Esophagus muscularis mucosa (tissue), 4 donors: ENCODE results near the gene RANBP6. TPM values are rescaled to one million over a fixed set of nuclear protein-coding genes. Genes with fewer than 3 reads are reported as not detected.

ENCODE experiments used
- DNase-seq: peaks from one replicate; pipeline ENCODE4 v3.0.0-alpha.2; 2017; ENCODE audit errors: extremely low spot score
- H3K27ac ChIP-seq, 4 donors: fragments of 200-600 bp; sonication (generic); replicated peaks in 1 of 4; 1 replicate in 3 of 4; 2 replicates in 1 of 4; pipeline ENCODE4 v1.5.1; 2016 to 2019; ENCODE audit warnings: mild to moderate bottlenecking in 1 of 4
- H3K27me3 ChIP-seq, 4 donors: fragments of 200-600 bp; sonication (generic); one replicate each; pipeline versions ENCODE4 v1.5.1 to v1.6.0; 2016 to 2019
- H3K36me3 ChIP-seq, 4 donors: fragments of 200-600 bp; sonication (generic); one replicate each; pipeline ENCODE4 v1.5.1; 2016 to 2019
- H3K4me1 ChIP-seq, 4 donors: fragments of 200-600 bp; sonication (generic); one replicate each; pipeline ENCODE4 v1.5.1; 2016 to 2019
- H3K4me3 ChIP-seq, 4 donors: fragments of 200-600 bp; sonication (generic); 1 replicate in 2 of 4; 2 replicates in 2 of 4; pipeline ENCODE4 v1.5.1; 2016 to 2019; ENCODE audit warnings: mild to moderate bottlenecking in 4 of 4, moderate library complexity in 1 of 4
- H3K9me3 ChIP-seq, 4 donors: fragments of 200-600 bp; sonication (generic); 1 replicate in 3 of 4; 2 replicates in 1 of 4; pipeline ENCODE4 v1.5.1; 2016 to 2019
- CTCF ChIP-seq, 3 experiments: fragments of 200-600 bp in 2 of 3; fragments of 450-650 bp in 1 of 3; sonication (generic) in 2 of 3; IDR thresholded peaks; one replicate each; pipeline ENCODE4 v1.5.1; 2017 to 2019; ENCODE audit warnings: antibody characterized with exemption in 3 of 3, mild to moderate bottlenecking in 2 of 3, moderate library complexity in 1 of 3
- EP300 ChIP-seq: sonication (generic); formaldehyde crosslinking; IDR thresholded peaks from one replicate; pipeline ENCODE4 v1.6.1; 2017; ENCODE audit warnings: antibody characterized with exemption
- POLR2A ChIP-seq: fragments of 450-650 bp; IDR thresholded peaks from one replicate; pipeline ENCODE4 v1.6.1; 2017; ENCODE audit warnings: antibody characterized with exemption, moderate library complexity, mild to moderate bottlenecking, low read depth
- POLR2AphosphoS5 ChIP-seq, 2 donors: sonication (generic); formaldehyde crosslinking; IDR thresholded peaks; one replicate each; pipeline ENCODE4 v1.6.1; 2017; ENCODE audit warnings: antibody characterized with exemption in 2 of 2
- WGBS: methylation state at CpG from one replicate; pipeline ENCODE4 v1.1.5; 2018; 5-methylcytosine and 5-hydroxymethylcytosine counted together
- intact Hi-C: fragments of 100-400 bp; cut with DNase I; formaldehyde crosslinking; loops from one replicate; pipeline ENCODE4 v1.15.1; 2023
- small RNA-seq, 3 donors: library from RNA; depleted of rRNA; stranded (forward); fragments of <200 nt; gene quantifications; one replicate each; pipeline ENCODE3, GENCODE V24; 2016
- total RNA-seq, 4 donors: library from RNA; depleted of rRNA; stranded (reverse); fragments of >200 nt; gene quantifications; one replicate each; pipeline versions ENCODE4 v1.1.0 to v1.2.1, GENCODE V29; 2016

RANBP6 gene
- total RNA-seq, 4 donors from 2014 or later = 10.0 to 13.9 (median 12.1) TPM

- Histone ChIP-seq H3K27ac (no peak overlapping the region), H3K4me3 (no peak overlapping the region), H3K9me3 (no peaks in the 10 kb centered on the region), H3K27me3 (no peaks in the 10 kb centered on the region), H3K36me3 (peaks cover 0 to 19% (median 5%) of the 10 kb centered on the region in 4 donors), H3K4me1 (peaks cover 9 to 19% (median 12%) of the 10 kb centered on the region in 4 donors)
- TF ChIP-seq POLR2AphosphoS5 (IDR thresholded peaks at IDR 0.05) = no peak
- no peak for TF ChIP-seq EP300
- TF ChIP-seq POLR2A = no peak
- no peak for TF ChIP-seq CTCF (IDR thresholded peaks at IDR 0.05)
- intact Hi-C loops = no loop called here
- 87% methylated on average over 2 of the region's 2 CpGs for WGBS
- DNase-seq = no peak
Measured at GRCh38 chr9:5976674-5977397, 38.6 kb downstream of the RANBP6 start.

GRCh38 chr9:5971740-5972139 is 43.7 kb downstream of the RANBP6 start:
- Histone ChIP-seq H3K27ac (no peak overlapping the region), H3K9me3 (no peaks in the 10 kb centered on the region), H3K4me3 (no peak overlapping the region), H3K36me3 (peaks cover 8 to 49% (median 19%) of the 10 kb centered on the region in 4 donors), H3K27me3 (no peaks in the 10 kb centered on the region), H3K4me1 (peaks cover 3 to 5% (median 4%) of the 10 kb centered on the region in 4 donors)
- TF ChIP-seq POLR2A (no peak), EP300 (no peak), CTCF (IDR thresholded peaks at IDR 0.05) (no peak), POLR2AphosphoS5 (IDR thresholded peaks at IDR 0.05) (no peak)
- intact Hi-C loops = no loop called here
- no peak for DNase-seq

Small RNAs within 50 kb of the gene (small RNA-seq; reads per million reads assigned to genes)
- gene MIR4665 = 0 reads per million in 3 donors

Other genes with a start within 250 kb of the RANBP6 start
- 1 to 10 TPM; 7.3 to 10.0 (median 9.4) TPM for gene ERMP1, start 182.5 kb downstream of the RANBP6 start, total RNA-seq
- gene MLANA, start 124.7 kb downstream of the RANBP6 start, total RNA-seq = not detected
- 100 to 1,000 TPM in 2 of 4 donors, 10 to 100 TPM in 2; 63.1 to 178 (median 104) TPM for gene IL33, start 200.2 kb upstream of the RANBP6 start, total RNA-seq